HG03064 (cell line): Measurements from ENCODE around the gene EMSY.
"Not testable (repeated sequence)": the region's sequence is repeated elsewhere in the genome, so short reads cannot be mapped to it uniquely, and the experiment has no call there.

Experiments
- ATAC-seq: cut with Tn5 transposase; IDR thresholded peaks from one replicate; pipeline ENCODE4 v1.9.1; 2021; ENCODE audit warnings: low read depth; ENCODE audit not compliant: unreplicated experiment

The EMSY gene

GRCh38 chr11:76562541-76562940, 117.7 kb downstream of the EMSY start:
- no peak for ATAC-seq

GRCh38 chr11:76564364-76564763, 119.5 kb downstream of the EMSY start:
- ATAC-seq: no peak

GRCh38 chr11:76566811-76567210, 122.0 kb downstream of the EMSY start:
- no peak for ATAC-seq

GRCh38 chr11:76567261-76567660, 122.4 kb downstream of the EMSY start:
- no peak for ATAC-seq

GRCh38 chr11:76568139-76568538, 123.3 kb downstream of the EMSY start:
- no peak for ATAC-seq

GRCh38 chr11:76568621-76569020, 123.8 kb downstream of the EMSY start:
- ATAC-seq: no peak

- ATAC-seq: not testable (repeated sequence)
Observed at GRCh38 chr11:76572181-76572875, 127.5 kb downstream of the EMSY start.

- no peak for ATAC-seq
Observed at GRCh38 chr11:76574406-76574805, 129.6 kb downstream of the EMSY start.

- ATAC-seq: no peak
Observed at GRCh38 chr11:76574879-76575278, 130.1 kb downstream of the EMSY start.

GRCh38 chr11:76577226-76577920, 132.6 kb downstream of the EMSY start:
- no peak for ATAC-seq

GRCh38 chr11:76577921-76578653, 133.3 kb downstream of the EMSY start:
- no peak for ATAC-seq

- ATAC-seq: no peak
Observed at GRCh38 chr11:76578654-76579055, 133.8 kb downstream of the EMSY start.

- ATAC-seq: no peak
Observed at GRCh38 chr11:76579056-76579751, 134.4 kb downstream of the EMSY start.

- ATAC-seq: no peak
Observed at GRCh38 chr11:76579752-76580151, 134.9 kb downstream of the EMSY start.

GRCh38 chr11:76582471-76582870, 137.7 kb downstream of the EMSY start:
- not testable (repeated sequence) for ATAC-seq

- ATAC-seq: no peak
Observed at GRCh38 chr11:76587820-76588454, 143.1 kb downstream of the EMSY start.

- ATAC-seq: no peak
Observed at GRCh38 chr11:76588455-76589325, 143.9 kb downstream of the EMSY start.

- ATAC-seq: no peak
Observed at GRCh38 chr11:76589477-76589876, 144.7 kb downstream of the EMSY start.
